ENCODE data around the gene CELF5. TPM values are rescaled to one million over a fixed set of nuclear protein-coding genes. Genes with fewer than 3 reads are reported as not detected.
A peak's percentile ranks its signal among the peaks of the same experiment; 100 is the strongest.

The CELF5 gene
- total and polyA plus RNA-seq, 2 donors (not counting 1 experiment from before 2014, with no cell fraction given), result 0.15 TPM; not detected in 1

DNA sequence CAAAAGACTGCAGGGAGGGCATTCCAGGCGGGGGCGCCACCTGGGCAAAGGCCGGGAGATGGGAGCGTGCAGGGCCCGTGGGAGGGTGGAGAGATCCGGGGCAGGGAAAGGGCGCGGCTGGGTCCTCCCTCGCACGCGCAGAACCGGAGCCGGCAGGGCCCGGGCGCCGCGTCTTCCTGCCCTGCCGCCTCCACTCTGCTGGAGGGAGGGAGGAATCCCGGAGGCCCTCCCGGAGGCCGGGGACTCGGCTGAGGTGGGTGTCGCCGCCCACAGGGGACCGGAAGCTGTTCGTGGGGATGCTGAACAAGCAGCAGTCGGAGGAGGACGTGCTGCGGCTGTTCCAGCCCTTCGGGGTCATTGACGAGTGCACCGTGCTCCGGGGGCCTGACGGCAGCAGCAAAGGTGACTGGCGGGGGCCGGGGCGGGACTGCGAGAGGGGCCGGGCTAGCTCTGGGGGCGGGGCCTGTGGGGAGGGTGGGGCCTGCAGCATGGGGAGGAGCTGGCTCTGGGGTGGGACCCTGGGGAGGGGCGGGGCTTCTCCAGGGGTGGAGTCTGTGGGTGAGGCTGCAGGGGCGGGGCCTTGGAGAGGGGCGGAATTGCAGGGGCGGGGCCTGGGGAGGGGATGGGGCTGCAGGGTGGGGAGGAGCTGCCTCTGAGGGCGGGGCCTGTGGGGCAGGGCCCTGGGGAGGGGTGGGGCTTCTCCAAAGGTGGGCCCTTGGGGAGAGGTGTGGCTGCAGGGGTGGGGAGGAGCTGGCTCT lies 51.3 kb downstream of the CELF5 start:
- TF ChIP-seq, protein P1, sequence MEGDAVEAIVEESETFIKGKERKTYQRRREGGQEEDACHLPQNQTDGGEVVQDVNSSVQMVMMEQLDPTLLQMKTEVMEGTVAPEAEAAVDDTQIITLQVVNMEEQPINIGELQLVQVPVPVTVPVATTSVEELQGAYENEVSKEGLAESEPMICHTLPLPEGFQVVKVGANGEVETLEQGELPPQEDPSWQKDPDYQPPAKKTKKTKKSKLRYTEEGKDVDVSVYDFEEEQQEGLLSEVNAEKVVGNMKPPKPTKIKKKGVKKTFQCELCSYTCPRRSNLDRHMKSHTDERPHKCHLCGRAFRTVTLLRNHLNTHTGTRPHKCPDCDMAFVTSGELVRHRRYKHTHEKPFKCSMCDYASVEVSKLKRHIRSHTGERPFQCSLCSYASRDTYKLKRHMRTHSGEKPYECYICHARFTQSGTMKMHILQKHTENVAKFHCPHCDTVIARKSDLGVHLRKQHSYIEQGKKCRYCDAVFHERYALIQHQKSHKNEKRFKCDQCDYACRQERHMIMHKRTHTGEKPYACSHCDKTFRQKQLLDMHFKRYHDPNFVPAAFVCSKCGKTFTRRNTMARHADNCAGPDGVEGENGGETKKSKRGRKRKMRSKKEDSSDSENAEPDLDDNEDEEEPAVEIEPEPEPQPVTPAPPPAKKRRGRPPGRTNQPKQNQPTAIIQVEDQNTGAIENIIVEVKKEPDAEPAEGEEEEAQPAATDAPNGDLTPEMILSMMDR (IDR thresholded peaks at IDR 0.05), result peak; percentile 1
- no peak for TF ChIP-seq EZH2 (IDR thresholded peaks at IDR 0.05; ENCODE audit: borderline replicate concordance, insufficient read depth, low read depth, low read length, poor library complexity, severe bottlenecking)
- intact Hi-C loops (cut with micrococcal nuclease), result no loop called here
- ATAC-seq (ENCODE audit: low read depth) (peak; percentile 85), DNase-seq (peak; percentile 74)
- Histone ChIP-seq H3K27me3 (replicated peaks in 1 of 4; ENCODE audit: control extremely low read depth in 1 of 4, control insufficient read depth in 3 of 4, insufficient read depth in 4 of 4, low read length in 3 of 4) (peaks cover 0 to 42% (median 18%) of the 10 kb centered on the region in 4 experiments), H3K9ac (ENCODE audit: low read length) (peak overlapping the region; percentile 55), H3K4me3 (ENCODE audit: control extremely low read depth in 1 of 5, extremely low read depth in 1 of 5, insufficient read depth in 1 of 5, low read depth in 2 of 5, low read length in 4 of 5) (peak overlapping the region in 4 of 5 experiments; percentile 26 to 55 (median 52)), H3K27ac (ENCODE audit: low read length in 2 of 2) (no peak overlapping the region), H4K20me1 (ENCODE audit: control insufficient read depth, insufficient read depth, low read length, poor library complexity, severe bottlenecking) (no peaks in the 10 kb centered on the region), H3K4me1 (ENCODE audit: control insufficient read depth in 2 of 2, insufficient read depth in 2 of 2, low read length in 2 of 2) (peaks cover 10% of the 10 kb centered on the region in 2 donors), H2AFZ (ENCODE audit: insufficient read depth, low read depth, low read length, poor library complexity, severe bottlenecking) (peak overlapping the region; percentile 72), H3K4me2 (replicated peaks; ENCODE audit: low read depth, low read length, poor library complexity, severe bottlenecking) (peak overlapping the region; percentile 92), H3K9me3 (ENCODE audit: control extremely low read depth in 1 of 3, control insufficient read depth in 2 of 3, insufficient read depth in 1 of 3, low read length in 2 of 3) (peaks cover 0 to 37% (median 6%) of the 10 kb centered on the region in 3 donors), H3K79me2 (ENCODE audit: control insufficient read depth, insufficient read depth, low read length) (no peaks in the 10 kb centered on the region), H3K36me3 (replicated peaks in 1 of 2; ENCODE audit: control extremely low read depth in 1 of 2, control insufficient read depth in 1 of 2, extremely low read depth in 1 of 2, insufficient read depth in 2 of 2, low read length in 1 of 2) (no peaks in the 10 kb centered on the region)
- 1% methylated on average over 37 of the region's 45 CpGs for WGBS (ENCODE audit: insufficient coverage)
- Mint-ChIP-seq H3K4me3 (peak overlapping the region; percentile 81), H3K4me1 (peaks cover 13% of the 10 kb centered on the region), H3K27me3 (peaks cover 48% of the 10 kb centered on the region), H3K9me3 (ENCODE audit: insufficient read depth) (no peaks in the 10 kb centered on the region), H3K27ac (no peak overlapping the region)
- ChIA-PET CTCF (no interaction called here), POLR2A (interaction anchor here (0.6 kb wide), 2 partner anchors 732 to 1102 kb away, joined by 3 to 7 read pairs; partner anchors contain the start of gene PIAS4)

DNA sequence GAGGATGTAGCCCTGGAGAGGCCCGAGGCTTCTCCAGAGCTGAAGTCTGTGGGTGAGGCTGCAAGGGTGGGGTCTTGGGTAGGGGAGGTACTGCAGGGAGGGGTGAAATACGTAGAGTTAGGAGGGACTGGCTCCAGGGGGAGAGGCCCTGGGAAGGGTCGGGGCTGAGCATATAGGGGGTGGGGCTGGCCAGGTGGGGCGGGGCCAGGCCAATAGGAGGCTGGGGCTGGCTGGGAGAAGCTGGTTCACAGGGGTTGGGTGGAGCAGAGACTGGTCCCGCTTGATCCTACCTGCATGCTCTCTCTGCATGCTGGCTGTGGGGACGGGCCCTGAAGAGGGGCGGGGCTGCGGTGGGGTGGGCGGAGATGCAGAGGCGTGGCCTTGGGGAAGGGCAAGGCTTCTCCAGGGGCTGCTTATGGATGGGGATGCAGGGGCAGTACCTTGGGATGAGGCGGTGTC lies 51.9 kb downstream of the CELF5 start:
- no peak overlapping the region for H3K9ac ChIP-seq (ENCODE audit: low read length)
- TF ChIP-seq, protein P1 (IDR thresholded peaks at IDR 0.05), result no peak
- no peak for TF ChIP-seq EZH2 (IDR thresholded peaks at IDR 0.05; ENCODE audit: borderline replicate concordance, insufficient read depth, low read depth, low read length, poor library complexity, severe bottlenecking)
- no peak overlapping the region for H3K4me3 ChIP-seq (ENCODE audit: control extremely low read depth in 1 of 5, extremely low read depth in 1 of 5, insufficient read depth in 1 of 5, low read depth in 2 of 5, low read length in 4 of 5)
- ChIA-PET CTCF (no interaction called here), POLR2A (interaction anchor here (0.6 kb wide), 2 partner anchors 731 to 1102 kb away, joined by 3 to 7 read pairs; partner anchors contain the start of gene PIAS4)
- peak overlapping the region; percentile 52 for H3K4me3 Mint-ChIP-seq
- intact Hi-C loops (cut with micrococcal nuclease), result no loop called here
- peaks cover 13% of the 10 kb centered on the region for H3K4me1 Mint-ChIP-seq
- H3K79me2 ChIP-seq (ENCODE audit: control insufficient read depth, insufficient read depth, low read length), result no peaks in the 10 kb centered on the region
- H3K27me3 ChIP-seq (replicated peaks in 1 of 4; ENCODE audit: control extremely low read depth in 1 of 4, control insufficient read depth in 3 of 4, insufficient read depth in 4 of 4, low read length in 3 of 4), result peaks cover 0 to 39% (median 16%) of the 10 kb centered on the region in 4 experiments
- H3K27ac ChIP-seq (ENCODE audit: low read length in 2 of 2), result no peak overlapping the region
- peaks cover 10% of the 10 kb centered on the region in 2 donors for H3K4me1 ChIP-seq (ENCODE audit: control insufficient read depth in 2 of 2, insufficient read depth in 2 of 2, low read length in 2 of 2)
- no peak overlapping the region for H2AFZ ChIP-seq (ENCODE audit: insufficient read depth, low read depth, low read length, poor library complexity, severe bottlenecking)
- H3K9me3 Mint-ChIP-seq (ENCODE audit: insufficient read depth), result no peaks in the 10 kb centered on the region
- H3K9me3 ChIP-seq (ENCODE audit: control extremely low read depth in 1 of 3, control insufficient read depth in 2 of 3, insufficient read depth in 1 of 3, low read length in 2 of 3), result peaks cover 0 to 37% (median 6%) of the 10 kb centered on the region in 3 donors
- 8% methylated on average over 9 of the region's 11 CpGs for WGBS (ENCODE audit: insufficient coverage)
- H3K27me3 Mint-ChIP-seq, result peaks cover 48% of the 10 kb centered on the region
- no peak for DNase-seq
- H4K20me1 ChIP-seq (ENCODE audit: control insufficient read depth, insufficient read depth, low read length, poor library complexity, severe bottlenecking), result no peaks in the 10 kb centered on the region
- ATAC-seq (ENCODE audit: low read depth), result no peak
- peak overlapping the region; percentile 92 for H3K4me2 ChIP-seq (replicated peaks; ENCODE audit: low read depth, low read length, poor library complexity, severe bottlenecking)
- H3K27ac Mint-ChIP-seq, result no peak overlapping the region
- no peaks in the 10 kb centered on the region for H3K36me3 ChIP-seq (replicated peaks in 1 of 2; ENCODE audit: control extremely low read depth in 1 of 2, control insufficient read depth in 1 of 2, extremely low read depth in 1 of 2, insufficient read depth in 2 of 2, low read length in 1 of 2)

Measured in B cell (primary cell).